GM21717 (cell line): ENCODE measurements around the gene NFATC3.

ENCODE experiments used
- ATAC-seq: cut with Tn5 transposase; IDR thresholded peaks from one replicate; pipeline ENCODE4 v1.9.1; 2021; ENCODE audit warnings: mild to moderate bottlenecking, moderate library complexity; ENCODE audit not compliant: unreplicated experiment

The NFATC3 gene

GRCh38 chr16:68072038-68072695, 13.0 kb upstream of the NFATC3 start:
- no peak for ATAC-seq

- no peak for ATAC-seq
Observed at GRCh38 chr16:68073902-68074760, 11.0 kb upstream of the NFATC3 start.

- ATAC-seq, result peak; percentile 75
Observed at GRCh38 chr16:68074850-68075555, 10.2 kb upstream of the NFATC3 start.

DNA sequence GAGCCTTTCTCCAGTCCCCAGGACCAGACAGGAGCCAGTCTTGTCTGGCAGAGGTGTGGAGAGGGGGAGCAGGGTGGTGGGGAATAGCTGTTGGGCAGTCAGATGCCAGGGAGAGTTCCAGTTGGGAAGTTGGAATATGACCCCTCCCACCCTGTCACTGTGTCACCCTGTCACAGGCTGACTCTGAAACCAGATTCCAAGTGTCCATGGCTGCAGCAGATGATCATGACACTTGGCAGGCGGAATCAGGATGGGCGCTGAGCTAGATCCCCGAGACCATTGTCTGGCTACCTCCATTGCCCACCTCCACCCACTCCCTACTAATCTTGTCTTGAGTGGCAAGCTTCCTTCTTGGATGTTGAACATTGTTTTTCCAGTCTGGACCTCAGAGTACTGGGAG, 9.2 kb upstream of the NFATC3 start:
- ATAC-seq, result no peak

DNA sequence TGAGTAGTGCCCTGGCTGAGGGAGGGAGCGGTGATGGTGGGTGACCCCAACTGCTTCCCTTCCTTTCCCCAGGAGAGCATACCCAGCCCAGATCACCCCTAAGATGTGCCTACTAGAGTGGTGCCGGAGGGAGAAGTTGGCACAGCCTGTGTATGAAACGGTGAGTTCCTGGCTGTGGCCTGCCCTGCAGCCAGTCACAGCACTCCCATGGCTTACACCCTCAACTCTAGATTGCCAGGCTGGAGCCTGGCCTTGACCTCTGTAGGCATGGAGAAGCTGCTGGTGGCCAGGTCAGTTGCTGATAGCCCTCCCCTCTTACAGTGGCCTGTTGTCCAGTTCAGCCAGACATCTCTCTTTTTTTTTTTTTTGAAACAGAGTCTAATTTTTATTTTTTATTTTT, 8.6 kb upstream of the NFATC3 start:
- no peak for ATAC-seq

GRCh38 chr16:68077866-68078700, 7.1 kb upstream of the NFATC3 start:
- ATAC-seq, result no peak

- no peak for ATAC-seq
Observed at GRCh38 chr16:68078701-68079375, 6.3 kb upstream of the NFATC3 start.

- no peak for ATAC-seq
Observed at GRCh38 chr16:68079376-68079625, 5.9 kb upstream of the NFATC3 start.

DNA sequence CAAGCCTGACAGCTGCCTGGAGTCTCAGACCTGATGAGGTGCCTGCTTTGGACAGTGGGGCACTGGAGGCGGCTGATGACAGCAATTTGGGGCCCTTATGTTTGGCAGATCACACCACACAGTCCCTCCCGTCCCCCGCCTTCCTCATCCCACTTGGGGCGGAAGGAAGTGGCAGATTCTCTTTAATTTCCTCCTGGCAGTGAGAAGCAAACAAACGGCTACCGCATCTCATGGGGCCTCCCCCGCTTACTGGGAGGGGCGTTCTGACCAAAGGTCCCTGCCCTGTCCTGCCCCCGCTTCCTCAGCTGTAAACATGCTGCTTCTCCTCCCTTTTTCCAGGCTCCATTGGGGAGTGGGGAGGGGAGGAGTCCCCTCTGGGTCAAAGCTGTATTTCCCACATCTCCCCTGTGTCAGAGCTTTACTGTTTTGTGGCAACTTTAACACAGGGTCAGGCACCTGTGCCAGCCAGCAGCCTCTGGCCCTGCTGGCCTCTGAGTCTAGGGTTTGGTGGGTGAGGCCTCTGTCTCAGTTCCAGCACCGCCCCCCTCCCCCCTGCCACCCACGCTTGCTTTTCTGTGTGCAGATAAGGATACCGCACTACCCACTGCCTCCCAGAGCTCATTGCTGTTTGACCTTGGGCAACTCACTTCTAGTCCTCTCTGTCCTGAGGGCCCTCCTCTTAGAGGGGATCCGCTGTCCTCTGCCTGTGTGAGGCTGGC, 5.4 kb upstream of the NFATC3 start:
- ATAC-seq, result no peak

DNA sequence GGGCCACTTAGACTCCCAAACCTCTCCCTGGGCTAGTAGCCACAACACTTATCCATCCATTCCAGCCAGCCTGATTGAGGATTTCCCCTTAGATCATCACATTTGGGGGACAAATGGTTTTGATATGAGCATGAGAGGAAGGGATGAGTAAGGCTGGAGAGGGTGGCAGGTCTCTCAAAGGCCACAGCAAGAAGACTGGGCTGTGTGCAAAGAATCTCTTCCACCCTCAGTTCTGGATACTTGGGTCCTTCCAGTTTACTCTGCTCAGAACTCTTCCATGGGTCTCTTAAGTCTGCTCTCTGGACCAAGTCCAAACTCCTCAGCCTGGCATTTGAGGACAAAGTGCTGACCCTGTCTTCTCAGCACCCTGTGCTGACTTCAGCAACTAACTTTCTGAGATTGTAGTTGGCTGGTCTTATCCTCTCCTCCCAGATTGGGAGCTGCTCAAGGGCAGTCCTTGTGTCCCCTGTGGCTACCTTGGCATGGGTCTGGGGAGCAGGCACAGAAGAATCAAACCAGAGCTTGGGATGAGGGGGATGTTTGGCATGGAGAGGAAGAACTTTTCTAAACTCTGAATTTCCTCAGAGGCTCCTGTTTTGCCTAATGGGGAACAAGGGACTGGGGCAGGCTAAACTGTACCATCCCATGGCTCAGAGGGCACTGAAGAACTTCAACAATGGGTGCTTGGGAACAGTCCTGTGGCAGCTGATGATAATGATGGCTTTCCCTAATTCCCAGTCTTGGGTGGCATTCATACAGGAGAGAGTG, 3.1 kb upstream of the NFATC3 start:
- ATAC-seq, result no peak

GRCh38 chr16:68082629-68083238, 2.4 kb upstream of the NFATC3 start:
- ATAC-seq, result no peak

GRCh38 chr16:68083239-68083781, 1.9 kb upstream of the NFATC3 start:
- ATAC-seq, result no peak

GRCh38 chr16:68083861-68084503, 1.2 kb upstream of the NFATC3 start:
- ATAC-seq, result no peak

GRCh38 chr16:68084504-68085258, 489 bp upstream of the NFATC3 start:
- ATAC-seq, result peak; percentile 55

DNA sequence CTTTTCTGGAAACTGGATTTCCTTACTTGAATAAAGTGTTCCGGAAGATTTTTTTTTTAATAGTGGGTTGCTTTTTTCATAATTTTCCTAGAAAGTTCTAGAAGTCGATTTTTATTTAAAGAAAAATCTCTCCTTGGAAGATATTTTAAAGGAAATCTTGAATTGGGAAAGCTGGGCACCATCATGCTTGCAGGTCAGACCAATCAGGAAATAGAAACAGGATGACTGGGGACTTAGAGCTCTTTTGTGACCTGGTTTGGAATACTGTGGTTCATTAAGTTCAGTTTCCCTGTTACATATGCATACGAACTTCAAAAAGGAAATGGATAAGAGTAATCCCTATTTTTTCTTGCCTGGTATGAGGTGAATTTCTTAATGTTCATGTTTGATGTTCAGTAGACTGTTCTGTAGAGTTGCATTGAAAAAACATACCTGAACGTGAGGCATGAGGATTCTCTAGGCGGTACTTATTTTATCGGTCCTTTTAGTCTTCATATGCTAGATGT, 1.2 kb downstream of the NFATC3 start:
- ATAC-seq, result no peak

- no peak for ATAC-seq
Observed at GRCh38 chr16:68086860-68087268, 1.7 kb downstream of the NFATC3 start.

GRCh38 chr16:68087688-68088087, 2.5 kb downstream of the NFATC3 start:
- ATAC-seq, result no peak
